Neural cell (in vitro differentiated cells): ENCODE results near the gene CRYGA. TPM values are rescaled to one million over a fixed set of nuclear protein-coding genes. Genes with fewer than 3 reads are reported as not detected.

Source experiments
- H2AFZ ChIP-seq: fragments of 200-600, 300-800 bp; sonication (generic), shearing (Covaris generic); 2 replicates; pipeline ENCODE4 v1.6.0; 2014; ENCODE audit warnings: low read depth, mild to moderate bottlenecking, antibody characterized with exemption, low read length, moderate library complexity
- H3F3A ChIP-seq: fragments of 200-600 bp; shearing (Covaris generic); 2 replicates; pipeline ENCODE4 v1.6.1; 2016; ENCODE audit warnings: mild to moderate bottlenecking, moderate library complexity, mixed read lengths, antibody characterized with exemption, low read length; ENCODE audit not compliant: insufficient read depth, poor library complexity, severe bottlenecking
- H3K27ac ChIP-seq: fragments of 200-600, 300-800 bp; sonication (generic), shearing (Covaris generic); 2 replicates; pipeline ENCODE4 v1.5.1; 2014; ENCODE audit warnings: mild to moderate bottlenecking, low read length, moderate library complexity
- H3K27me3 ChIP-seq: fragments of 300-800, 200-600 bp; sonication (generic), shearing (Covaris generic); 2 replicates; pipeline ENCODE4 v1.6.0; 2014; ENCODE audit warnings: mild to moderate bottlenecking, low read depth, low read length, moderate library complexity; ENCODE audit not compliant: insufficient read depth
- H3K36me3 ChIP-seq: fragments of 300-800, 200-600 bp; sonication (generic), shearing (Covaris generic); 2 replicates; pipeline ENCODE4 v1.5.1; 2014; ENCODE audit warnings: mild to moderate bottlenecking, antibody characterized with exemption, low read length, moderate library complexity; ENCODE audit not compliant: insufficient read depth
- H3K4me2 ChIP-seq: fragments of 300-800, 200-600 bp; sonication (generic), shearing (Covaris generic); 2 replicates; pipeline ENCODE4 v1.6.0; 2014; ENCODE audit warnings: mild to moderate bottlenecking, low read length
- H3K4me3 ChIP-seq: fragments of 300-800, 200-600 bp; sonication (generic), shearing (Covaris generic); 2 replicates; pipeline ENCODE4 v1.5.1; 2014; ENCODE audit warnings: mild to moderate bottlenecking, low read length, moderate library complexity
- H3K79me2 ChIP-seq: fragments of 200-600 bp; shearing (Covaris generic); replicated peaks from 2 replicates; pipeline ENCODE4 v1.6.0; 2014; ENCODE audit warnings: mild to moderate bottlenecking, low read length, moderate library complexity; ENCODE audit not compliant: insufficient read depth
- H3K9ac ChIP-seq: fragments of 300-800, 200-600 bp; sonication (generic), shearing (Covaris generic); 2 replicates; pipeline ENCODE4 v1.6.1; 2016; ENCODE audit warnings: mild to moderate bottlenecking, low read length, mixed read lengths
- H3K9me2 ChIP-seq: fragments of 200-600 bp; shearing (Covaris generic); 2 replicates; pipeline ENCODE4 v1.6.1; 2016; ENCODE audit warnings: mild to moderate bottlenecking, low read length, mixed read lengths; ENCODE audit not compliant: insufficient read depth
- H3K9me3 ChIP-seq: fragments of 200-600, 300-800 bp; sonication (generic), shearing (Covaris generic); 2 replicates; pipeline ENCODE4 v1.6.1; 2016; ENCODE audit warnings: mild to moderate bottlenecking, mixed run types, low read length, moderate library complexity, mixed read lengths
- H4K20me1 ChIP-seq: fragments of 200-600 bp; shearing (Covaris generic); 2 replicates; pipeline ENCODE4 v1.6.1; 2016; ENCODE audit warnings: mild to moderate bottlenecking, mixed run types; ENCODE audit not compliant: insufficient read depth
- EP300 ChIP-seq: fragments of 450-650 bp; conservative IDR thresholded peaks from 2 replicates; pipeline ENCODE4 v1.6.1; 2014; ENCODE audit warnings: antibody characterized with exemption, mild to moderate bottlenecking, moderate library complexity; ENCODE audit not compliant: poor library complexity, severe bottlenecking
- EZH2 ChIP-seq: fragments of 200-600, 300-800 bp; shearing (Covaris generic), sonication (generic); IDR thresholded peaks from 2 replicates; pipeline ENCODE4 v1.6.1; 2014; ENCODE audit warnings: antibody characterized with exemption, low read length, borderline replicate concordance, mild to moderate bottlenecking; ENCODE audit not compliant: insufficient read depth, poor library complexity, severe bottlenecking
- MXI1 ChIP-seq: fragments of 450-650 bp; conservative IDR thresholded peaks from 2 replicates; pipeline ENCODE4 v1.6.1; 2014; ENCODE audit warnings: antibody characterized with exemption, mild to moderate bottlenecking; ENCODE audit not compliant: poor library complexity, severe bottlenecking
- POLR2AphosphoS5 ChIP-seq: IDR thresholded peaks from 2 replicates; pipeline ENCODE4 v1.6.1; 2012
- RAD21 ChIP-seq: fragments of 450-650 bp; conservative IDR thresholded peaks from 2 replicates; pipeline ENCODE4 v1.6.1; 2014; ENCODE audit warnings: antibody characterized with exemption, mild to moderate bottlenecking, moderate library complexity
- REST ChIP-seq: IDR thresholded peaks from 2 replicates; pipeline ENCODE4 v1.6.1; 2012; ENCODE audit warnings: borderline replicate concordance
- SMC3 ChIP-seq: fragments of 450-650 bp; conservative IDR thresholded peaks from 2 replicates; pipeline ENCODE4 v1.6.1; 2014; ENCODE audit warnings: antibody characterized with exemption, mild to moderate bottlenecking, moderate library complexity; ENCODE audit not compliant: poor library complexity
- TAF1 ChIP-seq: IDR thresholded peaks from 2 replicates; pipeline ENCODE4 v1.6.1; 2012; ENCODE audit warnings: low read depth
- polyA plus RNA-seq: library from polyadenylated mRNA; depleted of rRNA; stranded (reverse); fragments of >200 nt; gene quantifications from 2 replicates; pipeline ENCODE4 v1.2.3, GENCODE V29; 2014
- TF ChIP-seq, protein P1 (sequence below): fragments of 450-650 bp; IDR thresholded peaks from 2 replicates; pipeline ENCODE4 v1.5.1; 2014; ENCODE audit warnings: antibody characterized with exemption, mild to moderate bottlenecking, moderate library complexity; ENCODE audit not compliant: poor library complexity, severe bottlenecking

Gene CRYGA
- polyA plus RNA-seq, 1 donor from 2014 or later: not detected

GRCh38 chr2:208192611-208193236 lies 29.3 kb upstream of the CRYGA start:
- no peak overlapping the region for H3K4me2 ChIP-seq
- H3K27me3 ChIP-seq: no peaks in the 10 kb centered on the region
- H3K4me3 ChIP-seq: no peak overlapping the region
- no peaks in the 10 kb centered on the region for H3K36me3 ChIP-seq
- H3K27ac ChIP-seq: no peak overlapping the region
- no peak for TF ChIP-seq POLR2AphosphoS5
- TF ChIP-seq EZH2: no peak
- TF ChIP-seq, protein P1, sequence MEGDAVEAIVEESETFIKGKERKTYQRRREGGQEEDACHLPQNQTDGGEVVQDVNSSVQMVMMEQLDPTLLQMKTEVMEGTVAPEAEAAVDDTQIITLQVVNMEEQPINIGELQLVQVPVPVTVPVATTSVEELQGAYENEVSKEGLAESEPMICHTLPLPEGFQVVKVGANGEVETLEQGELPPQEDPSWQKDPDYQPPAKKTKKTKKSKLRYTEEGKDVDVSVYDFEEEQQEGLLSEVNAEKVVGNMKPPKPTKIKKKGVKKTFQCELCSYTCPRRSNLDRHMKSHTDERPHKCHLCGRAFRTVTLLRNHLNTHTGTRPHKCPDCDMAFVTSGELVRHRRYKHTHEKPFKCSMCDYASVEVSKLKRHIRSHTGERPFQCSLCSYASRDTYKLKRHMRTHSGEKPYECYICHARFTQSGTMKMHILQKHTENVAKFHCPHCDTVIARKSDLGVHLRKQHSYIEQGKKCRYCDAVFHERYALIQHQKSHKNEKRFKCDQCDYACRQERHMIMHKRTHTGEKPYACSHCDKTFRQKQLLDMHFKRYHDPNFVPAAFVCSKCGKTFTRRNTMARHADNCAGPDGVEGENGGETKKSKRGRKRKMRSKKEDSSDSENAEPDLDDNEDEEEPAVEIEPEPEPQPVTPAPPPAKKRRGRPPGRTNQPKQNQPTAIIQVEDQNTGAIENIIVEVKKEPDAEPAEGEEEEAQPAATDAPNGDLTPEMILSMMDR: no peak
- no peak for TF ChIP-seq EP300
- TF ChIP-seq MXI1: no peak
- no peak for TF ChIP-seq TAF1
- no peak for TF ChIP-seq RAD21
- TF ChIP-seq SMC3: no peak
- TF ChIP-seq REST: no peak
- no peak overlapping the region for H3K9ac ChIP-seq
- no peaks in the 10 kb centered on the region for H3K9me3 ChIP-seq
- no peaks in the 10 kb centered on the region for H3K9me2 ChIP-seq
- H4K20me1 ChIP-seq: no peaks in the 10 kb centered on the region
- no peaks in the 10 kb centered on the region for H3K79me2 ChIP-seq
- H3F3A ChIP-seq: no peaks in the 10 kb centered on the region
- no peak overlapping the region for H2AFZ ChIP-seq

- H4K20me1 ChIP-seq: no peaks in the 10 kb centered on the region
- peak within 1 kb of the TSS; percentile 97 for H2AFZ ChIP-seq
- no peaks in the 10 kb centered on the region for H3F3A ChIP-seq
- no peaks in the 10 kb centered on the region for H3K27me3 ChIP-seq
- peak within 1 kb of the TSS; percentile 67 for H3K4me3 ChIP-seq
- peaks cover 3% of the 10 kb centered on the region for H3K79me2 ChIP-seq
- H3K9ac ChIP-seq: peak within 1 kb of the TSS; percentile 87
- no peaks in the 10 kb centered on the region for H3K36me3 ChIP-seq
- peak within 1 kb of the TSS; percentile 99 for H3K27ac ChIP-seq
- TF ChIP-seq, protein P1: no peak
- TF ChIP-seq EP300 (peak; percentile 52), REST (peak; percentile 89), TAF1 (no peak), SMC3 (peak; percentile 14), RAD21 (peak; percentile 8), EZH2 (no peak), POLR2AphosphoS5 (peak; percentile 88), MXI1 (peak; percentile 88)
- H3K9me3 ChIP-seq: no peaks in the 10 kb centered on the region
- no peaks in the 10 kb centered on the region for H3K9me2 ChIP-seq
- peak within 1 kb of the TSS; percentile 78 for H3K4me2 ChIP-seq
Measured at GRCh38 chr2:208189810-208190503, 26.6 kb upstream of the CRYGA start, which contains the start of gene C2orf80. Gene C2orf80, minus strand, starts transcription at chr2:208190030. Its CDS starts 3,044 bp downstream, at chr2:208186986.
